GM12892 (cell line): ENCODE results near the gene SLC2A9.

Experiments
- DNase-seq: peaks from one replicate; pipeline ENCODE4 v3.0.0; 2011; ENCODE audit not compliant: insufficient read length
- FAIRE-seq: peaks from 2 replicates; lab custom pipeline; 2011; peaks lifted over from hg19 to GRCh38; lab: Jason Lieb, UNC
- POLR2A ChIP-seq: IDR thresholded peaks from 2 replicates; pipeline ENCODE4 v1.6.1; 2011; ENCODE audit warnings: low read depth, low read length, control low read depth
- POLR2AphosphoS5 ChIP-seq: IDR thresholded peaks from 2 replicates; pipeline ENCODE4 v1.6.1; 2011; ENCODE audit warnings: low read depth, low read length, control low read depth
- TAF1 ChIP-seq: IDR thresholded peaks from 2 replicates; pipeline ENCODE4 v1.6.1; 2011; ENCODE audit warnings: low read depth, mild to moderate bottlenecking, control low read depth, low read length, borderline replicate concordance

The SLC2A9 gene

DNA sequence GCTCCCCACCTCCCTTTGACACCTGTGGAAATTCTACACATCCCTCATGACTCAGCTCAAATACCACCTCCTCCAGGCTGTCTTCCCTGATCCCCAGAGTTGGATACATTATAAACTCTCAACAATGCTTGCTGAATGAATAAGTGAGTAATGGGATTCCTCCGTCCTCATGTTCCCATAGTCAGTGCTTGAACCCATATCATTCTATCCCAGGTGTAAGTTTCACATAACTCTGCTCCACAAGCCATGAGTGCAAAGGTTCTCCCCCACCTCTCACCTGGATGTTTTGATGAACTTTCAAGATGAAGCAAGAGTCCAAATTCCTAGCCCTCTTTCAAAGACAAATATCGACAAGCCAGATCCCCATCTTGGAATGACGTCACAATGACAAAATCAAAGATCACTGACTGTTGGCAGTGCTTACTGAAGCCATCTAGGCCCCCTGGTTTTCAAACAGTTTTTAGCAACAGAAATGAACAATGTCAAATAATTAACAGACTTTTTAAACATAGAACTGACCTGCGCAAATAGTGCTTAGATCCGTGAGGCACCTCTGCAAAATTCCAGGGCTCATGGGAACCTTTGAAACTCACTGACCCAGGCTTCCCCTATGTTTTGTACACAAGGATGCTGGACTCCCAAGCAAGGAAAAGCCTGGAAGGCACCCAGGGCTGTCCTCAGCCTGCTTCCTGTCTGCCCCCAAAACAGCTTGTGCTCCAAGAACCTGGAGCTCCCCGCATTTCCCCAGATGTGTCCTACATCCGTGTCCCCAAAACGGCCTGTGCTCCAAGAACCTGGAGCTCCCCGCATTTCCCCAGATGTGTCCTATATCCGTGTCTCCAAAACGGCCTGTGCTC is 4.0 kb downstream of the SLC2A9 start:
- DNase-seq (no peak), FAIRE-seq (no peak)
- TF ChIP-seq POLR2A (no peak), TAF1 (no peak), POLR2AphosphoS5 (no peak)

DNA sequence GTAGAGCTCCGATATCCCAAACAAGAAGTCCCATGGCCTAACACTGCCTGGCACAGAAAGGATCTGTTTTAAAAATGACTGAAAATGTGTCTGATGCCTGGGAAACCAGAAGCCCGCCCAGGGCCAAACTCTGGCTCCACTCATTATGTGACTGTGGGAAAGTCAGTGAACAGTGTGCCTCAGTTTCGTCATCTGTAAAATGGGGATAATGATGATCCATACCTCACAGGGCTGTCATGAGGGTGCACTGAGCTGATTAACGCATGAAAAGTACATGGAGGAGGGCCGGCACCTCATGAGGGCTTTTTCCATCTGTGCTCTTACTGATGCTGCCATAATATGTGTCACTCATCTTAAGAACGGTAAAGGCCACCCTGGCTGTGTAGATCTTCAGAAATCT is 5.1 kb downstream of the SLC2A9 start:
- no peak for FAIRE-seq
- DNase-seq: no peak
- TF ChIP-seq TAF1 (no peak), POLR2AphosphoS5 (no peak), POLR2A (no peak)

- DNase-seq: no peak
- FAIRE-seq: peak; percentile 76
- TF ChIP-seq POLR2AphosphoS5 (no peak), POLR2A (no peak), TAF1 (no peak)
Observed at GRCh38 chr4:10015140-10015753, 6.0 kb downstream of the SLC2A9 start.

GRCh38 chr4:10013722-10014121 is 7.6 kb downstream of the SLC2A9 start:
- FAIRE-seq (peak; percentile 97), DNase-seq (peak; percentile 41)
- TF ChIP-seq TAF1: no peak

DNA sequence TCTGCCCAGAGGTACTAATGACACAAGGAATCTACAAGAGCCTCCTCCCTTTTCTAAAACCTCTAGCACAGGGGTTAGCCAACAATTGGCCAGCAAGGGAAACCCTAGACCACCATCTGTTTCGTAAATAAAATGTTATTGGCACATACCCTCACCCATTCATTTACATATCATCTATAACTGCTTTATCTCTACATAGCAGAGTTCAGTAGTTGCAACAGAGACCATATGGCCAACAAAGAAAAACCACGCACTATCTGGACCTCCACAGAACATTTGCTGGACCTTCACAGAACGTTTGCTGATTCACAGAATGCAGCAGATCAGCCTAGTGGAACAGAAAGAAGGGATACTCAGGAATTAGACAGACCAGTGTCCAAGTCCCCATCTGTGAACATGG is 9.4 kb downstream of the SLC2A9 start:
- no peak for DNase-seq
- no peak for FAIRE-seq
- TF ChIP-seq POLR2AphosphoS5: no peak
- TF ChIP-seq TAF1: no peak
- no peak for TF ChIP-seq POLR2A

DNA sequence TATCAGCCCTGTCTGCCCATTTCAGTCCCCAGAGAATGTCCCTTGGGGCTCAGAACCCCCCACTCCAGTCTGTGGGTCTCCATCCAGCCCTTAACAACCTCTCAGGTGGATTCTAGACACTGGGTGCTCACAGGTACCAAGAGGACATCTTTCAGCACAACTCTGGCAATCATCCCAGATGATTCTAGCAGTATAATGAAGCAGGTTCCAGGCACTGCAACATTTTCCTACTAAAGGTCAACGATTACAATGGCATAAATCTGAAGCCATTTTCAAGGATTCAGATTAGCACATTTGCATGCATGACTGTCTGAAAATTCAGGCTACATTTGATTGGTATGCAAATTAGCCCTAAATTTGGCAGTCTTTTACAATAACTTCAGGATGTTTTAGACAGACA is 10.0 kb downstream of the SLC2A9 start:
- no peak for DNase-seq
- no peak for FAIRE-seq
- no peak for TF ChIP-seq POLR2A
- no peak for TF ChIP-seq TAF1
- no peak for TF ChIP-seq POLR2AphosphoS5

GRCh38 chr4:10009861-10010500 is 11.3 kb downstream of the SLC2A9 start:
- no peak for DNase-seq
- FAIRE-seq: no peak
- TF ChIP-seq POLR2AphosphoS5: no peak
- no peak for TF ChIP-seq POLR2A
- TF ChIP-seq TAF1: no peak

DNA sequence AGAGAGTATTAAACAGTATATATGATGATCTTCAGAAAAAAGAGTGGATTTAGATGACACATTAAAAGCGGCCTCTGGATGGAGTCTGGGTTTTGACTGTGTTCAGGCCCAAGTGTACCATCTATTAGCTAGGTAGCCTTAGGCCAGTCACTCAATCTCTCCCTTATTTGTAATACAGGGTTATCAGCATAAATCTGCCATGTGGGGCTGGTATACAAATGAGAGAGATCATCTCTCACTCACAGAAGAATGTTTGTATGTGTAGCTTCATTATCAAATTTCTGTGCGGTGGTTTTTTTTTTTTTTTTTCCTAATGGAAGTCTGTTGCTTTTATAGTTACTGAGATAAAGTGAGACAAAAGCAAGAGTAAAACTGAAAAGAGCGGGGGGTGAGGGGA is 12.7 kb downstream of the SLC2A9 start:
- FAIRE-seq (no peak), DNase-seq (no peak)
- TF ChIP-seq TAF1 (no peak), POLR2AphosphoS5 (no peak), POLR2A (no peak)

GRCh38 chr4:10007793-10008608 is 13.3 kb downstream of the SLC2A9 start:
- no peak for DNase-seq
- peak; percentile 91 for FAIRE-seq
- TF ChIP-seq POLR2AphosphoS5 (no peak), TAF1 (no peak), POLR2A (no peak)

DNA sequence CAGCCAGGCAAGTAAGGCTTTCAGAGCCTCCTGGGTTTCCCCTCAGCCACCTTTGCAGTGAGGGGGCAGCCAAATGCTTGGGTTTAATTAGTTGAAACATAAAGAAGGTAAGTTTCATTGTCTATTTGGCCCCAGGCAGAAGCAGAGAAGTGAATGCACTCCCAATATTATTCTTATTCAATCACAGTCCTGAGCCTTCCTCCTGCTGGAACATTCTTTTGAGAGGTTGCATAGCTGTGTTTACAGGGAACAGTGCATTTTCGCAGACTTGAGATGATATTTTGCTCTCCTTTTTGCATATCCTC is 13.9 kb downstream of the SLC2A9 start:
- FAIRE-seq (no peak), DNase-seq (peak; percentile 32)
- TF ChIP-seq TAF1 (no peak), POLR2AphosphoS5 (no peak), POLR2A (no peak)

GRCh38 chr4:10006601-10007435 is 14.5 kb downstream of the SLC2A9 start:
- no peak; the same call in 1 of the 2 replicates for TF ChIP-seq POLR2AphosphoS5
- TF ChIP-seq POLR2A: no peak
- no peak for TF ChIP-seq TAF1
- DNase-seq (no peak), FAIRE-seq (no peak)
